H9 (cell line): ENCODE measurements around the gene USP43. TPM values are rescaled to one million over a fixed set of nuclear protein-coding genes. Genes with fewer than 3 reads are reported as not detected.

Experiments
- DNase-seq: peaks from one replicate; pipeline ENCODE4 v3.0.0-alpha.2; 2017
- H2AFZ ChIP-seq: one replicate; pipeline ENCODE4 v1.6.1; 2013; ENCODE audit warnings: mild to moderate bottlenecking, low read length, control low read depth, moderate library complexity
- H2AK5ac ChIP-seq: 2 replicates; pipeline ENCODE4 v1.6.1; 2013; ENCODE audit warnings: low read length, control low read depth, mixed read lengths; ENCODE audit not compliant: insufficient read length
- H2BK120ac ChIP-seq: one replicate; pipeline ENCODE4 v1.6.1; 2013; ENCODE audit warnings: low read depth, mild to moderate bottlenecking, low read length, control low read depth, inconsistent platforms; ENCODE audit not compliant: poor library complexity, severe bottlenecking
- H2BK12ac ChIP-seq: 2 replicates; pipeline ENCODE4 v1.6.1; 2013; ENCODE audit warnings: low read length, control low read depth, mixed read lengths, low read depth; ENCODE audit not compliant: insufficient read length
- H2BK15ac ChIP-seq: 2 replicates; pipeline ENCODE4 v1.6.1; 2013; ENCODE audit warnings: low read depth, low read length, control low read depth
- H2BK20ac ChIP-seq: one replicate; pipeline ENCODE4 v1.6.1; 2013; ENCODE audit warnings: low read depth, mild to moderate bottlenecking, low read length, control low read depth, inconsistent platforms; ENCODE audit not compliant: poor library complexity, severe bottlenecking
- H2BK5ac ChIP-seq: 2 replicates; pipeline ENCODE4 v1.6.1; 2013; ENCODE audit warnings: low read length, control low read depth, mixed read lengths; ENCODE audit not compliant: insufficient read length
- H3K14ac ChIP-seq: 2 replicates; pipeline ENCODE4 v1.6.1; 2013; ENCODE audit warnings: low read length, control low read depth; ENCODE audit not compliant: insufficient read depth
- H3K18ac ChIP-seq: 2 replicates; pipeline ENCODE4 v1.6.1; 2013; ENCODE audit warnings: low read depth, mild to moderate bottlenecking, mixed read lengths, low read length, control low read depth; ENCODE audit not compliant: insufficient read length
- H3K23ac ChIP-seq: 2 replicates; pipeline ENCODE4 v1.6.1; 2013; ENCODE audit warnings: low read length, control low read depth, mixed read lengths, low read depth; ENCODE audit not compliant: insufficient read length
- H3K23me2 ChIP-seq: 2 replicates; pipeline ENCODE4 v1.6.1; 2013; ENCODE audit warnings: low read depth, mild to moderate bottlenecking, mixed read lengths, low read length, control low read depth; ENCODE audit not compliant: insufficient read length, poor library complexity, severe bottlenecking
- H3K27ac ChIP-seq: 2 replicates; pipeline ENCODE4 v1.5.1; 2013; ENCODE audit warnings: low read length, control low read depth, mixed read lengths, low read depth; ENCODE audit not compliant: insufficient read length
- H3K27me3 ChIP-seq: 2 replicates; pipeline ENCODE4 v1.6.1; 2013; ENCODE audit warnings: low read length, control low read depth, inconsistent platforms; ENCODE audit not compliant: insufficient read depth
- H3K4ac ChIP-seq: 2 replicates; pipeline ENCODE4 v1.6.1; 2013; ENCODE audit warnings: low read depth, mild to moderate bottlenecking, control low read depth, inconsistent platforms, low read length, moderate library complexity
- H3K4me1 ChIP-seq: 2 replicates; pipeline ENCODE4 v1.6.1; 2013; ENCODE audit warnings: low read length, control low read depth, inconsistent platforms; ENCODE audit not compliant: insufficient read depth
- H3K4me2 ChIP-seq: 2 replicates; pipeline ENCODE4 v1.6.1; 2013; ENCODE audit warnings: low read length, control low read depth, mixed read lengths; ENCODE audit not compliant: insufficient read length, insufficient read depth
- H3K56ac ChIP-seq: 2 replicates; pipeline ENCODE4 v1.6.1; 2013; ENCODE audit warnings: low read depth, mild to moderate bottlenecking, mixed read lengths, low read length, control low read depth; ENCODE audit not compliant: insufficient read length
- H3K79me1 ChIP-seq: 2 replicates; pipeline ENCODE4 v1.6.1; 2013; ENCODE audit warnings: low read depth, mild to moderate bottlenecking, moderate library complexity, low read length, control low read depth, inconsistent platforms; ENCODE audit not compliant: insufficient read depth, poor library complexity, severe bottlenecking
- H3K79me2 ChIP-seq: 2 replicates; pipeline ENCODE4 v1.6.1; 2013; ENCODE audit warnings: low read length, control low read depth, inconsistent platforms; ENCODE audit not compliant: insufficient read depth
- H3K9ac ChIP-seq: 2 replicates; pipeline ENCODE4 v1.6.1; 2013; ENCODE audit warnings: low read length, control low read depth, mixed read lengths; ENCODE audit not compliant: insufficient read length; ENCODE audit errors: extremely low read depth
- H3K9me3 ChIP-seq: one replicate; pipeline ENCODE4 v1.6.1; 2013; ENCODE audit warnings: low read depth, low read length, inconsistent platforms; ENCODE audit not compliant: control insufficient read depth
- H3T11ph ChIP-seq: one replicate; pipeline ENCODE4 v1.6.1; 2013; ENCODE audit warnings: mild to moderate bottlenecking, low read length, control low read depth, inconsistent platforms
- H4K20me1 ChIP-seq: one replicate; pipeline ENCODE4 v1.6.1; 2013; ENCODE audit not compliant: control insufficient read depth, insufficient read length, insufficient read depth
- H4K5ac ChIP-seq: 2 replicates; pipeline ENCODE4 v1.6.1; 2013; ENCODE audit warnings: low read depth, mild to moderate bottlenecking, mixed read lengths, low read length, control low read depth; ENCODE audit not compliant: insufficient read length
- H4K8ac ChIP-seq: replicated peaks from 2 replicates; pipeline ENCODE4 v1.6.1; 2013; ENCODE audit warnings: low read length, control low read depth, mixed read lengths, low read depth; ENCODE audit not compliant: insufficient read length
- H4K91ac ChIP-seq: 2 replicates; pipeline ENCODE4 v1.6.1; 2013; ENCODE audit warnings: low read depth, mild to moderate bottlenecking, moderate library complexity, mixed read lengths, low read length, control low read depth; ENCODE audit not compliant: insufficient read length
- H3K27ac Mint-ChIP-seq, 3 experiments: 2 replicates in 2 of 3; 3 replicates in 1 of 3; pipeline ENCODE4 v1.8.0; 2020 to 2021; ENCODE audit warnings: mixed read lengths in 3 of 3, mild to moderate bottlenecking in 1 of 3, moderate library complexity in 1 of 3
- H3K27me3 Mint-ChIP-seq: 2 replicates; pipeline ENCODE4 v1.8.0; 2021; ENCODE audit warnings: low read depth, mild to moderate bottlenecking, moderate library complexity, mixed read lengths
- H3K36me3 Mint-ChIP-seq, 3 experiments: 2 replicates in 2 of 3; 3 replicates in 1 of 3; pipeline ENCODE4 v1.8.0; 2020 to 2021; ENCODE audit warnings: low read depth in 3 of 3, mixed read lengths in 3 of 3; ENCODE audit not compliant: insufficient read depth in 1 of 3
- H3K4me1 Mint-ChIP-seq, 2 experiments: 2 replicates each; pipeline ENCODE4 v1.8.0; 2020; ENCODE audit warnings: mixed read lengths in 2 of 2
- H3K4me3 Mint-ChIP-seq, 2 experiments: 2 replicates in 1 of 2; 3 replicates in 1 of 2; pipeline ENCODE4 v1.8.0; 2020 to 2021; ENCODE audit warnings: mild to moderate bottlenecking in 2 of 2, mixed read lengths in 2 of 2, moderate library complexity in 1 of 2
- H3K9me3 Mint-ChIP-seq, 2 experiments: 2 replicates in 1 of 2; 3 replicates in 1 of 2; pipeline ENCODE4 v1.8.0; 2020; ENCODE audit warnings: mild to moderate bottlenecking in 2 of 2, mixed read lengths in 2 of 2, moderate library complexity in 1 of 2
- WGBS: extraction: QIAGEN DNeasy Blood & Tissue Kit; methylation state at CpG from one replicate; pipeline ENCODE4 v1.1.7; 2013; ENCODE audit warnings: missing lambda C conversion rate, low lambda C conversion rate, mixed read lengths; ENCODE audit not compliant: insufficient read length; ENCODE audit errors: extremely low coverage; 5-methylcytosine and 5-hydroxymethylcytosine counted together
- total RNA-seq: library from RNA; stranded (reverse); gene quantifications from 2 replicates; pipeline ENCODE4 v1.2.1, GENCODE V29; 2021
- TF ChIP-seq, protein P1 (sequence below): fragments of 200-600 bp; sonication (generic); conservative IDR thresholded peaks from 3 replicates; pipeline ENCODE4 v1.8.0; 2021; ENCODE audit warnings: antibody characterized with exemption, mild to moderate bottlenecking

USP43 gene
- total RNA-seq, 1 experiment from 2014 or later = 5.2 TPM

GRCh38 chr17:9632741-9633140, 12.6 kb upstream of the USP43 start:
- no peaks in the 10 kb centered on the region for H3K23me2 ChIP-seq
- H3K79me2 ChIP-seq = no peaks in the 10 kb centered on the region
- no peak overlapping the region for H4K5ac ChIP-seq
- H3T11ph ChIP-seq = no peak overlapping the region
- no peak overlapping the region for H2AK5ac ChIP-seq
- no peaks in the 10 kb centered on the region; a peak in 1 of 7 replicates for H3K36me3 Mint-ChIP-seq
- peak overlapping the region; percentile 58 for H4K8ac ChIP-seq
- no peaks in the 10 kb centered on the region for H4K20me1 ChIP-seq
- peak overlapping the region in 1 of 3 experiments; percentile 29; a peak in 1 of 7 replicates for H3K27ac Mint-ChIP-seq
- H3K4me1 ChIP-seq = no peaks in the 10 kb centered on the region
- no peak overlapping the region for H3K4me2 ChIP-seq
- H3K9me3 ChIP-seq = no peaks in the 10 kb centered on the region
- H3K4me1 Mint-ChIP-seq = peaks cover 0 to 6% of the 10 kb centered on the region in 2 experiments; a peak in 2 of 4 replicates
- no peak overlapping the region for H3K9ac ChIP-seq
- H3K4me3 Mint-ChIP-seq = no peak overlapping the region
- no peak overlapping the region for H3K4ac ChIP-seq
- no peak overlapping the region for H2BK15ac ChIP-seq
- TF ChIP-seq, protein P1, sequence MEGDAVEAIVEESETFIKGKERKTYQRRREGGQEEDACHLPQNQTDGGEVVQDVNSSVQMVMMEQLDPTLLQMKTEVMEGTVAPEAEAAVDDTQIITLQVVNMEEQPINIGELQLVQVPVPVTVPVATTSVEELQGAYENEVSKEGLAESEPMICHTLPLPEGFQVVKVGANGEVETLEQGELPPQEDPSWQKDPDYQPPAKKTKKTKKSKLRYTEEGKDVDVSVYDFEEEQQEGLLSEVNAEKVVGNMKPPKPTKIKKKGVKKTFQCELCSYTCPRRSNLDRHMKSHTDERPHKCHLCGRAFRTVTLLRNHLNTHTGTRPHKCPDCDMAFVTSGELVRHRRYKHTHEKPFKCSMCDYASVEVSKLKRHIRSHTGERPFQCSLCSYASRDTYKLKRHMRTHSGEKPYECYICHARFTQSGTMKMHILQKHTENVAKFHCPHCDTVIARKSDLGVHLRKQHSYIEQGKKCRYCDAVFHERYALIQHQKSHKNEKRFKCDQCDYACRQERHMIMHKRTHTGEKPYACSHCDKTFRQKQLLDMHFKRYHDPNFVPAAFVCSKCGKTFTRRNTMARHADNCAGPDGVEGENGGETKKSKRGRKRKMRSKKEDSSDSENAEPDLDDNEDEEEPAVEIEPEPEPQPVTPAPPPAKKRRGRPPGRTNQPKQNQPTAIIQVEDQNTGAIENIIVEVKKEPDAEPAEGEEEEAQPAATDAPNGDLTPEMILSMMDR = no peak
- no peaks in the 10 kb centered on the region; a peak in 1 of 5 replicates for H3K9me3 Mint-ChIP-seq
- H4K91ac ChIP-seq = no peak overlapping the region
- no peak overlapping the region for H3K56ac ChIP-seq
- no peak overlapping the region for H3K18ac ChIP-seq
- H3K27ac ChIP-seq = no peak overlapping the region
- no peak overlapping the region for H3K23ac ChIP-seq
- H2BK120ac ChIP-seq = no peak overlapping the region
- no peak overlapping the region for H3K14ac ChIP-seq
- peaks cover 5% of the 10 kb centered on the region; the same call in 1 of the 2 replicates for H3K27me3 Mint-ChIP-seq
- no CpG with 5 or more reads among the region's 11 CpGs for WGBS
- no peak overlapping the region for H2BK12ac ChIP-seq
- H2BK5ac ChIP-seq = no peak overlapping the region
- no peak overlapping the region for H2AFZ ChIP-seq
- no peak for DNase-seq
- H2BK20ac ChIP-seq = no peak overlapping the region
- H3K79me1 ChIP-seq = no peaks in the 10 kb centered on the region
- no peaks in the 10 kb centered on the region for H3K27me3 ChIP-seq
